Type B pancreatic cell (in vitro differentiated cells): ENCODE measurements around the gene MYH16. TPM values are rescaled to one million over a fixed set of nuclear protein-coding genes. Genes with fewer than 3 reads are reported as not detected.

Source experiments
- DNase-seq: peaks from one replicate; pipeline ENCODE4 v3.0.0; 2021; ENCODE audit warnings: mixed read lengths; ENCODE audit not compliant: unreplicated experiment; ENCODE audit errors: extremely low spot score
- H3K27ac Mint-ChIP-seq: 2 replicates; pipeline ENCODE4 v1.8.0; 2021; ENCODE audit warnings: mild to moderate bottlenecking, mixed read lengths
- H3K27me3 Mint-ChIP-seq: 2 replicates; pipeline ENCODE4 v1.8.0; 2021; ENCODE audit warnings: mixed read lengths
- H3K36me3 Mint-ChIP-seq: 2 replicates; pipeline ENCODE4 v1.8.0; 2021; ENCODE audit warnings: mixed read lengths
- H3K4me1 Mint-ChIP-seq: one replicate; pipeline ENCODE4 v1.8.0; 2021; ENCODE audit warnings: mixed read lengths; ENCODE audit not compliant: unreplicated experiment
- H3K4me3 Mint-ChIP-seq: 2 replicates; pipeline ENCODE4 v1.8.0; 2021; ENCODE audit warnings: mild to moderate bottlenecking, mixed read lengths
- H3K9me3 Mint-ChIP-seq: 2 replicates; pipeline ENCODE4 v1.8.0; 2021; ENCODE audit warnings: mixed read lengths
- total RNA-seq: library from RNA; stranded (reverse); gene quantifications from 2 replicates; pipeline ENCODE4 v1.2.1, GENCODE V29; 2021; ENCODE audit warnings: low replicate concordance
- TF ChIP-seq, protein P1 (sequence below): fragments of 200-600 bp; sonication (generic); conservative IDR thresholded peaks from 2 replicates; pipeline ENCODE4 v1.5.0; 2021; ENCODE audit warnings: antibody characterized with exemption, mild to moderate bottlenecking

MYH16 gene
- total RNA-seq, 1 donor from 2014 or later, result not detected

DNA sequence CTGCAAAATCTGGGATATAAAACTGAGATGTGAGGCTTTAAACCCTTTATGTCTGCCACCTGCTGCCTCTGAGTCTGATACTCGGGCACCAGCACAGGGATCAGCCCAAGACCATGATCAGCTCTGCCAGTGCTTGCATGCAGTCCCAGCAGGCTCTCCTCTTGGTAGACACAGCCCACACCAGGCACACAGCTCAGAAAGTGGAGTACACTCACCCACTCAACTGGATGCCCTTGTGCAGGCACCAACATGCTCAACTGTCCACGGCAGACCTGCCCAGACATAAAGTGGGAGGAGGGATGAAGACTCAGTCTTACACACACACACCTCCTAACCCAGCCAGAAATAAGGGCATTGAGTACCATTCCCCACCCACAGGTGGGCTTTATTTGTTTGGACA lies 18.2 kb upstream of the MYH16 start:
- no peak for DNase-seq
- TF ChIP-seq, protein P1, sequence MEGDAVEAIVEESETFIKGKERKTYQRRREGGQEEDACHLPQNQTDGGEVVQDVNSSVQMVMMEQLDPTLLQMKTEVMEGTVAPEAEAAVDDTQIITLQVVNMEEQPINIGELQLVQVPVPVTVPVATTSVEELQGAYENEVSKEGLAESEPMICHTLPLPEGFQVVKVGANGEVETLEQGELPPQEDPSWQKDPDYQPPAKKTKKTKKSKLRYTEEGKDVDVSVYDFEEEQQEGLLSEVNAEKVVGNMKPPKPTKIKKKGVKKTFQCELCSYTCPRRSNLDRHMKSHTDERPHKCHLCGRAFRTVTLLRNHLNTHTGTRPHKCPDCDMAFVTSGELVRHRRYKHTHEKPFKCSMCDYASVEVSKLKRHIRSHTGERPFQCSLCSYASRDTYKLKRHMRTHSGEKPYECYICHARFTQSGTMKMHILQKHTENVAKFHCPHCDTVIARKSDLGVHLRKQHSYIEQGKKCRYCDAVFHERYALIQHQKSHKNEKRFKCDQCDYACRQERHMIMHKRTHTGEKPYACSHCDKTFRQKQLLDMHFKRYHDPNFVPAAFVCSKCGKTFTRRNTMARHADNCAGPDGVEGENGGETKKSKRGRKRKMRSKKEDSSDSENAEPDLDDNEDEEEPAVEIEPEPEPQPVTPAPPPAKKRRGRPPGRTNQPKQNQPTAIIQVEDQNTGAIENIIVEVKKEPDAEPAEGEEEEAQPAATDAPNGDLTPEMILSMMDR, result no peak
- Mint-ChIP-seq H3K27ac (no peak overlapping the region), H3K36me3 (no peaks in the 10 kb centered on the region), H3K4me3 (no peak overlapping the region), H3K27me3 (no peaks in the 10 kb centered on the region), H3K4me1 (no peaks in the 10 kb centered on the region), H3K9me3 (no peaks in the 10 kb centered on the region)

DNA sequence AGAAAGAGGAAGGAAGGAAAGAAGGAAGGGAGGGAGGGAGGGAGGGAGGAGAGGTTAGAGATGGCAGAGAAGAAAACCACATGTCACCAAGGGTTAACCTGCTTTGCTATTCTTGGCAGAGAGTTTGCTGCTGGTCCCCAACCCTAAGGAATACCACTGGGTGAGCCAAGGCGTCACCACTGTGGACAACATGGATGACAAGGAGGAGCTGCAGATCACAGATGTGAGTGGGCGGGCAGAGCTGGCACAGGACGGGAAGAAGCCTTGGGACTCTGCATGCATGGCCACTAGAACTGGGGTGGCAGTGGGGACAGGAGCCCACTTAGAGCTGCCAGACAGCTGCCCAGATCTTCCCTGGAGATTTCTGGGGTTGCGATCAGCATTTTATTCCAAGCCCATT lies 17.2 kb upstream of the MYH16 start:
- Mint-ChIP-seq H3K27me3 (no peaks in the 10 kb centered on the region), H3K9me3 (no peaks in the 10 kb centered on the region), H3K27ac (no peak overlapping the region), H3K4me1 (no peaks in the 10 kb centered on the region), H3K4me3 (no peak overlapping the region), H3K36me3 (no peaks in the 10 kb centered on the region)
- TF ChIP-seq, protein P1, result no peak
- no peak for DNase-seq

DNA sequence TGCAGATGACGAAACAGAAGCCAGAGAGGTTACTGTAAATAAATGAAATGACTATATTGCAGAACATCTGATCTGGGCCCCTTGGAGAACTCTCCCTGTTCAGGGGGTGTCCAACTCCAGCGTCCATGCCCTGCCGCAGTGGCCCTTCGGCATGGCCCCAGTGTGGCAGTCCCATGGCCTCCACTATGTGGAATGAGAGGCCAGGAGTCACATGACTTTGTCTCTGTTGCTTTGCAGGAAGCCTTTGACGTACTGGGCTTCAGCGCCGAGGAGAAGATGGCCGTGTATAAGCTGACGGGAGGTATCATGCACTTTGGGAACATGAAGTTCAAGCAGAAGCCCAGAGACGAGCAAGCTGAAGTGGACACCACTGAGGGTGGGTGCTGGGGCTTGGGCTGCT lies 15.6 kb upstream of the MYH16 start:
- no peaks in the 10 kb centered on the region for H3K27me3 Mint-ChIP-seq
- TF ChIP-seq, protein P1, result no peak
- no peak overlapping the region for H3K4me3 Mint-ChIP-seq
- no peak for DNase-seq
- peaks cover 8% of the 10 kb centered on the region for H3K9me3 Mint-ChIP-seq
- H3K36me3 Mint-ChIP-seq, result no peaks in the 10 kb centered on the region
- no peak overlapping the region for H3K27ac Mint-ChIP-seq
- no peaks in the 10 kb centered on the region for H3K4me1 Mint-ChIP-seq

DNA sequence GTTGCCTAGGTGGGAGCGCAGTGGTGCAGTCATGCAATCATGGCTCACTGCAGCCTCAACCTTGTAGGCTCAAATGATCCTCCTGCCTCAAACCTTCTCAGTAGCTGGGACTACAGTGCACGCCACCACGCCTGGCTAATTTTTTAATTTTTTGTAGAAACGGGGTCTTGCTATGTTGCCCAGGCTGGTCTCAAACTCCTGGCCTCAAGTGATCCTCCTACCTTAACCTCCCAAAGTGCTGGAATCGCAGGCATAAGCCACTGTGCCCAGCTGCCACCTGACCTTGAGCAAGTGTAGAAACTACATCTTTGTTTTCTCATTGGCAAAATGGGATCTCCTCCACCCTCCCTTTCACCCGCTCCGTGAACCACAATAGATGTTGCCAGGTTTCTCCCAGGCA lies 15.0 kb upstream of the MYH16 start:
- Mint-ChIP-seq H3K27me3 (no peaks in the 10 kb centered on the region), H3K4me3 (no peak overlapping the region), H3K9me3 (peaks cover 8% of the 10 kb centered on the region), H3K4me1 (no peaks in the 10 kb centered on the region), H3K36me3 (no peaks in the 10 kb centered on the region), H3K27ac (no peak overlapping the region)
- no peak for DNase-seq
- TF ChIP-seq, protein P1, result no peak

DNA sequence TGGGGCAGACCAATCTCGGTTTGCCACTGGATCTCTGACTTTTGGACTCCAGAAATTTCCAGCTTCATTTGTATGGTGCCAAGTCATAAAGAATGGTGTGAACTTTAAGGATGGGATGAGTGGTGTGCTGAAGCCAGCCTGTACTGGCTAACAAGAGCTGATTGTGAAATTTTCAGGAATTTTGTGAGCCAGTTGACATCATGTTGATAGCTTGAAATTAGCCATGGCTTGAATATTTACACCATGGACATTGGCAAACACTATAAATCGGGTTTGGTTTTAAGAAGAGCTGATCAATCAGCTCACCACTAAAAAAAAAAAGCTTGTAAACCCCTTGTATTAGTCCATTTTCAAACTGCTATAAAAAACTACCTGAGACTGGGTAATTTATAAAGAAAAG lies 14.1 kb upstream of the MYH16 start:
- Mint-ChIP-seq H3K4me1 (no peaks in the 10 kb centered on the region), H3K27ac (no peak overlapping the region), H3K4me3 (no peak overlapping the region), H3K27me3 (no peaks in the 10 kb centered on the region), H3K9me3 (peaks cover 8% of the 10 kb centered on the region), H3K36me3 (no peaks in the 10 kb centered on the region)
- no peak for DNase-seq
- TF ChIP-seq, protein P1, result no peak

DNA sequence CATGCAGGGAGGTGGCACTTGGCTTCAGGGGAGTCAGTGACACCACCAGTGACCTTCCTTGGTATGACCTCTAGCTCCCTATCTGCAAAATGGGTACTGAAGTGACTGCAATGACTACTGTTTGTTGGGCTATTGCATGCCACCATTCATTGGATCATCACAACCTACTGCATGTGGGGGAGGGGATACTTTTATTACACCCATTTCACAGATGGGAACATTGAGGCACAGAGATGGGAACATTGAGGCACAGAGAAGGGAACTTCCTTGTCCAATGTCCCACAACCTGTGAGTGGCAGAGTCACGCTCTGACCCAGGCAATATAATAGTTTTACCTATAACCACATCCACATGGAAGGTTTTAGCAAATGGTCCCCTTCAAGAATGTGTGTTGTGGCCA lies 12.2 kb upstream of the MYH16 start:
- H3K4me1 Mint-ChIP-seq, result no peaks in the 10 kb centered on the region
- DNase-seq, result no peak
- no peak overlapping the region for H3K4me3 Mint-ChIP-seq
- peaks cover 11% of the 10 kb centered on the region for H3K27me3 Mint-ChIP-seq
- H3K27ac Mint-ChIP-seq, result no peak overlapping the region
- peaks cover 8% of the 10 kb centered on the region for H3K9me3 Mint-ChIP-seq
- no peaks in the 10 kb centered on the region for H3K36me3 Mint-ChIP-seq
- TF ChIP-seq, protein P1, result no peak
